HEK293 (cell line): ENCODE results near the gene GALNT9.

ENCODE experiments used
- CTCF ChIP-seq: fragments of 450-650 bp; formaldehyde crosslinking; IDR thresholded peaks from 2 replicates; pipeline ENCODE4 v1.5.1; 2016; ENCODE audit warnings: missing biosample characterization, missing genetic modification characterization
- MEIS1 ChIP-seq: sonication (generic); formaldehyde crosslinking; IDR thresholded peaks from 2 replicates; pipeline ENCODE4 v1.8.1; 2022; ENCODE audit warnings: missing genetic modification reagents, mild to moderate bottlenecking, borderline replicate concordance
- SCRT2 ChIP-seq: fragments of 450-650 bp; formaldehyde crosslinking; IDR thresholded peaks from 2 replicates; pipeline ENCODE4 v1.5.1; 2016; ENCODE audit warnings: missing biosample characterization, missing genetic modification characterization
- ZSCAN18 ChIP-seq: fragments of 450-650 bp; formaldehyde crosslinking; IDR thresholded peaks from 2 replicates; pipeline ENCODE4 v1.5.1; 2016; ENCODE audit warnings: missing biosample characterization, missing genetic modification characterization
- ZSCAN4 ChIP-seq: fragments of 450-650 bp; formaldehyde crosslinking; IDR thresholded peaks from 2 replicates; pipeline ENCODE4 v1.5.1; 2017; ENCODE audit warnings: missing biosample characterization, missing genetic modification characterization

- TF ChIP-seq SCRT2 (tag by site-specific recombination) (no peak), ZSCAN4 (tag by site-specific recombination) (no peak), CTCF (no peak), MEIS1 (no peak), ZSCAN18 (tag by site-specific recombination) (no peak)
Measured at GRCh38 chr12:132200800-132201199, 128.6 kb downstream of the GALNT9 start.
